MM.1S (cell line): Measurements from ENCODE around the gene PRCP.

ENCODE experiments used
- DNase-seq: peaks from one replicate; pipeline ENCODE4 v3.0.0-alpha.2; 2015
- H2AFZ ChIP-seq: fragments of 300-600 bp; sonication (generic); 2 replicates; pipeline ENCODE4 v1.6.0; 2016; ENCODE audit warnings: antibody characterized with exemption, low read length
- H3F3A ChIP-seq: fragments of 300-600 bp; sonication (generic); 2 replicates; pipeline ENCODE4 v1.6.1; 2016; ENCODE audit warnings: mild to moderate bottlenecking, antibody characterized with exemption, low read length, moderate library complexity, mixed read lengths; ENCODE audit not compliant: insufficient read depth
- H3K27ac ChIP-seq: fragments of 300-600 bp; sonication (generic); 2 replicates; pipeline ENCODE4 v1.5.1; 2016; ENCODE audit warnings: mild to moderate bottlenecking, low read length
- H3K27me3 ChIP-seq: fragments of 300-600 bp; sonication (generic); replicated peaks from 2 replicates; pipeline ENCODE4 v1.6.0; 2016; ENCODE audit warnings: low read length; ENCODE audit not compliant: insufficient read depth
- H3K36me3 ChIP-seq: fragments of 300-600 bp; sonication (generic); replicated peaks from 2 replicates; pipeline ENCODE4 v1.6.1; 2016; ENCODE audit warnings: mild to moderate bottlenecking, low read length, mixed read lengths; ENCODE audit not compliant: insufficient read depth
- H3K4me1 ChIP-seq: fragments of 300-600 bp; sonication (generic); 2 replicates; pipeline ENCODE4 v1.6.1; 2016; ENCODE audit warnings: low read length, mixed read lengths
- H3K4me2 ChIP-seq: fragments of 300-600 bp; sonication (generic); 2 replicates; pipeline ENCODE4 v1.6.0; 2016; ENCODE audit warnings: low read depth, low read length
- H3K4me3 ChIP-seq: fragments of 300-600 bp; sonication (generic); 2 replicates; pipeline ENCODE4 v1.5.1; 2016; ENCODE audit warnings: low read length, mixed read lengths
- H3K79me2 ChIP-seq: fragments of 300-600 bp; sonication (generic); 2 replicates; pipeline ENCODE4 v1.6.1; 2016; ENCODE audit warnings: mixed run types, low read length, mixed read lengths
- H3K9ac ChIP-seq: fragments of 300-600 bp; sonication (generic); 2 replicates; pipeline ENCODE4 v1.6.1; 2016; ENCODE audit warnings: low read length, mixed read lengths
- H3K9me2 ChIP-seq: fragments of 300-600 bp; sonication (generic); replicated peaks from 2 replicates; pipeline ENCODE4 v1.6.1; 2016; ENCODE audit warnings: mild to moderate bottlenecking, low read length, mixed read lengths; ENCODE audit not compliant: insufficient read depth
- H3K9me3 ChIP-seq: fragments of 300-600 bp; sonication (generic); replicated peaks from 2 replicates; pipeline ENCODE4 v1.6.1; 2016; ENCODE audit warnings: mild to moderate bottlenecking, low read length, mixed read lengths; ENCODE audit not compliant: insufficient read depth
- H4K20me1 ChIP-seq: fragments of 300-600 bp; sonication (generic); 2 replicates; pipeline ENCODE4 v1.6.1; 2016; ENCODE audit warnings: mild to moderate bottlenecking, low read length, moderate library complexity, mixed read lengths; ENCODE audit not compliant: insufficient read depth
- CTCF ChIP-seq: fragments of 300-600 bp; sonication (generic); IDR thresholded peaks from 2 replicates; pipeline ENCODE4 v1.5.1; 2016; ENCODE audit warnings: antibody characterized with exemption, low read length, mixed read lengths
- EZH2 ChIP-seq: fragments of 300-600 bp; sonication (generic); optimal IDR thresholded peaks from 2 replicates; pipeline ENCODE3; 2017; ENCODE audit warnings: low read depth, mild to moderate bottlenecking, antibody characterized with exemption, low read length, mixed read lengths
- EZH2phosphoT487 ChIP-seq: fragments of 300-600 bp; sonication (generic); IDR thresholded peaks from 2 replicates; pipeline ENCODE4 v1.6.1; 2018; ENCODE audit warnings: antibody characterized with exemption, low read length

Gene PRCP

GRCh38 chr11:82810326-82810725 lies 89.9 kb downstream of the PRCP start:
- Histone ChIP-seq H3F3A (no peaks in the 10 kb centered on the region), H3K27ac (no peak overlapping the region), H2AFZ (no peak overlapping the region), H3K4me3 (no peak overlapping the region), H4K20me1 (no peaks in the 10 kb centered on the region), H3K4me1 (no peaks in the 10 kb centered on the region), H3K27me3 (no peaks in the 10 kb centered on the region), H3K4me2 (no peak overlapping the region), H3K9ac (no peak overlapping the region), H3K79me2 (no peaks in the 10 kb centered on the region), H3K9me3 (no peaks in the 10 kb centered on the region), H3K36me3 (no peaks in the 10 kb centered on the region), H3K9me2 (no peaks in the 10 kb centered on the region)
- TF ChIP-seq EZH2 (no peak), EZH2phosphoT487 (no peak), CTCF (no peak)
- no peak for DNase-seq

- Histone ChIP-seq H3K36me3 (no peaks in the 10 kb centered on the region), H3K27me3 (no peaks in the 10 kb centered on the region), H3K4me3 (no peak overlapping the region), H3K27ac (no peak overlapping the region), H3K9ac (no peak overlapping the region), H3K9me3 (no peaks in the 10 kb centered on the region), H3K4me2 (no peak overlapping the region), H2AFZ (no peak overlapping the region), H3F3A (peaks cover 6% of the 10 kb centered on the region), H3K9me2 (no peaks in the 10 kb centered on the region), H3K4me1 (peaks cover 11% of the 10 kb centered on the region), H4K20me1 (no peaks in the 10 kb centered on the region), H3K79me2 (no peaks in the 10 kb centered on the region)
- TF ChIP-seq CTCF (no peak), EZH2phosphoT487 (no peak), EZH2 (no peak)
- no peak for DNase-seq
These were observed 92.6 kb downstream of the PRCP start for GRCh38 chr11:82807646-82808045.

- no peaks in the 10 kb centered on the region for H3K27me3 ChIP-seq
- DNase-seq: peak; percentile 92
- peaks cover 27% of the 10 kb centered on the region for H3K4me1 ChIP-seq
- H3K36me3 ChIP-seq: no peaks in the 10 kb centered on the region
- H3K79me2 ChIP-seq: no peaks in the 10 kb centered on the region
- H3K9ac ChIP-seq: peak overlapping the region; percentile 5; the same call in 1 of the 2 replicates
- H3F3A ChIP-seq: peaks cover 10% of the 10 kb centered on the region
- H2AFZ ChIP-seq: peak overlapping the region; percentile 25; the same call in 1 of the 2 replicates
- H3K4me3 ChIP-seq: no peak overlapping the region
- no peak for TF ChIP-seq CTCF
- TF ChIP-seq EZH2: no peak
- no peak for TF ChIP-seq EZH2phosphoT487
- peak overlapping the region; percentile 75 for H3K27ac ChIP-seq
- no peaks in the 10 kb centered on the region for H4K20me1 ChIP-seq
- peak overlapping the region; percentile 42 for H3K4me2 ChIP-seq
- H3K9me3 ChIP-seq: no peaks in the 10 kb centered on the region
- H3K9me2 ChIP-seq: no peaks in the 10 kb centered on the region
These were observed 97.5 kb downstream of the PRCP start for GRCh38 chr11:82802710-82803109.
